ENCODE data around the gene ZNF74. TPM values are rescaled to one million over a fixed set of nuclear protein-coding genes. Genes with fewer than 3 reads are reported as not detected.
"Not testable (repeated sequence)": the region's sequence is repeated elsewhere in the genome, so short reads cannot be mapped to it uniquely, and the experiment has no call there.

The ZNF74 gene
- total RNA-seq, 1 experiment from 2014 or later, result 67.5 TPM

GRCh38 chr22:20364335-20365260 lies 29.4 kb upstream of the ZNF74 start:
- DNase-seq; H3K36me3 ChIP-seq (replicated peaks; ENCODE audit: control insufficient read depth, insufficient read depth, low read length); H3K4me3 ChIP-seq (ENCODE audit: insufficient read depth, low read depth, low read length); H3K27me3 ChIP-seq (ENCODE audit: control insufficient read depth, insufficient read depth, low read length): not testable (repeated sequence)

GRCh38 chr22:20366841-20367240 lies 27.1 kb upstream of the ZNF74 start:
- not testable (repeated sequence) for DNase-seq; H3K4me3 ChIP-seq (ENCODE audit: insufficient read depth, low read depth, low read length); H3K36me3 ChIP-seq (replicated peaks; ENCODE audit: control insufficient read depth, insufficient read depth, low read length); H3K27me3 ChIP-seq (ENCODE audit: control insufficient read depth, insufficient read depth, low read length)

GRCh38 chr22:20368875-20369274 lies 25.1 kb upstream of the ZNF74 start:
- not testable (repeated sequence) for H3K36me3 ChIP-seq (replicated peaks; ENCODE audit: control insufficient read depth, insufficient read depth, low read length); H3K27me3 ChIP-seq (ENCODE audit: control insufficient read depth, insufficient read depth, low read length); H3K4me3 ChIP-seq (ENCODE audit: insufficient read depth, low read depth, low read length); DNase-seq

GRCh38 chr22:20371687-20372086 lies 22.3 kb upstream of the ZNF74 start:
- H3K27me3 ChIP-seq (ENCODE audit: control insufficient read depth, insufficient read depth, low read length); H3K4me3 ChIP-seq (ENCODE audit: insufficient read depth, low read depth, low read length); DNase-seq; H3K36me3 ChIP-seq (replicated peaks; ENCODE audit: control insufficient read depth, insufficient read depth, low read length): not testable (repeated sequence)

- not testable (repeated sequence) for H3K4me3 ChIP-seq (ENCODE audit: insufficient read depth, low read depth, low read length); H3K27me3 ChIP-seq (ENCODE audit: control insufficient read depth, insufficient read depth, low read length); DNase-seq; H3K36me3 ChIP-seq (replicated peaks; ENCODE audit: control insufficient read depth, insufficient read depth, low read length)
Measured at GRCh38 chr22:20372406-20372854, 21.5 kb upstream of the ZNF74 start.

GRCh38 chr22:20373195-20373706 lies 20.7 kb upstream of the ZNF74 start:
- not testable (repeated sequence) for DNase-seq; H3K4me3 ChIP-seq (ENCODE audit: insufficient read depth, low read depth, low read length); H3K36me3 ChIP-seq (replicated peaks; ENCODE audit: control insufficient read depth, insufficient read depth, low read length); H3K27me3 ChIP-seq (ENCODE audit: control insufficient read depth, insufficient read depth, low read length)

- not testable (repeated sequence) for H3K4me3 ChIP-seq (ENCODE audit: insufficient read depth, low read depth, low read length); DNase-seq; H3K36me3 ChIP-seq (replicated peaks; ENCODE audit: control insufficient read depth, insufficient read depth, low read length); H3K27me3 ChIP-seq (ENCODE audit: control insufficient read depth, insufficient read depth, low read length)
Measured at GRCh38 chr22:20374130-20374529, 19.8 kb upstream of the ZNF74 start.

- not testable (repeated sequence) for DNase-seq; H3K36me3 ChIP-seq (replicated peaks; ENCODE audit: control insufficient read depth, insufficient read depth, low read length); H3K27me3 ChIP-seq (ENCODE audit: control insufficient read depth, insufficient read depth, low read length); H3K4me3 ChIP-seq (ENCODE audit: insufficient read depth, low read depth, low read length)
Measured at GRCh38 chr22:20376281-20376680, 17.7 kb upstream of the ZNF74 start.

- not testable (repeated sequence) for H3K4me3 ChIP-seq (ENCODE audit: insufficient read depth, low read depth, low read length); DNase-seq; H3K36me3 ChIP-seq (replicated peaks; ENCODE audit: control insufficient read depth, insufficient read depth, low read length); H3K27me3 ChIP-seq (ENCODE audit: control insufficient read depth, insufficient read depth, low read length)
Measured at GRCh38 chr22:20376983-20377382, 17.0 kb upstream of the ZNF74 start.

GRCh38 chr22:20378110-20378509 lies 15.8 kb upstream of the ZNF74 start:
- H3K36me3 ChIP-seq (replicated peaks; ENCODE audit: control insufficient read depth, insufficient read depth, low read length), result no peaks in the 10 kb centered on the region
- DNase-seq, result no peak
- no peak overlapping the region for H3K4me3 ChIP-seq (ENCODE audit: insufficient read depth, low read depth, low read length)
- peaks cover 6% of the 10 kb centered on the region for H3K27me3 ChIP-seq (ENCODE audit: control insufficient read depth, insufficient read depth, low read length)

GRCh38 chr22:20378684-20379083 lies 15.3 kb upstream of the ZNF74 start:
- not testable (repeated sequence) for H3K4me3 ChIP-seq (ENCODE audit: insufficient read depth, low read depth, low read length); DNase-seq; H3K36me3 ChIP-seq (replicated peaks; ENCODE audit: control insufficient read depth, insufficient read depth, low read length); H3K27me3 ChIP-seq (ENCODE audit: control insufficient read depth, insufficient read depth, low read length)

GRCh38 chr22:20380486-20380885 lies 13.5 kb upstream of the ZNF74 start:
- H3K27me3 ChIP-seq (ENCODE audit: control insufficient read depth, insufficient read depth, low read length), result no peaks in the 10 kb centered on the region
- DNase-seq, result no peak
- no peaks in the 10 kb centered on the region for H3K36me3 ChIP-seq (replicated peaks; ENCODE audit: control insufficient read depth, insufficient read depth, low read length)
- no peak overlapping the region for H3K4me3 ChIP-seq (ENCODE audit: insufficient read depth, low read depth, low read length)

- Histone ChIP-seq H3K27me3 (ENCODE audit: control insufficient read depth, insufficient read depth, low read length) (no peaks in the 10 kb centered on the region), H3K4me3 (ENCODE audit: insufficient read depth, low read depth, low read length) (no peak overlapping the region), H3K36me3 (replicated peaks; ENCODE audit: control insufficient read depth, insufficient read depth, low read length) (no peaks in the 10 kb centered on the region)
- no peak for DNase-seq
Measured at GRCh38 chr22:20383538-20383937, 10.4 kb upstream of the ZNF74 start.

GRCh38 chr22:20384171-20384570 lies 9.8 kb upstream of the ZNF74 start:
- H3K4me3 ChIP-seq (ENCODE audit: insufficient read depth, low read depth, low read length), result no peak overlapping the region
- H3K27me3 ChIP-seq (ENCODE audit: control insufficient read depth, insufficient read depth, low read length), result no peaks in the 10 kb centered on the region
- no peaks in the 10 kb centered on the region for H3K36me3 ChIP-seq (replicated peaks; ENCODE audit: control insufficient read depth, insufficient read depth, low read length)
- DNase-seq, result no peak

GRCh38 chr22:20384865-20385264 lies 9.1 kb upstream of the ZNF74 start:
- Histone ChIP-seq H3K27me3 (ENCODE audit: control insufficient read depth, insufficient read depth, low read length) (no peaks in the 10 kb centered on the region), H3K36me3 (replicated peaks; ENCODE audit: control insufficient read depth, insufficient read depth, low read length) (no peaks in the 10 kb centered on the region), H3K4me3 (ENCODE audit: insufficient read depth, low read depth, low read length) (no peak overlapping the region)
- DNase-seq, result no peak

All from H7 (cell line).